Epithelial cell of proximal tubule (primary cell): Measurements from ENCODE around the gene SCNN1B. TPM values are rescaled to one million over a fixed set of nuclear protein-coding genes. Genes with fewer than 3 reads are reported as not detected.
"Not testable (repeated sequence)": the region's sequence is repeated elsewhere in the genome, so short reads cannot be mapped to it uniquely, and the experiment has no call there.

ENCODE experiments used
- DNase-seq: peaks from one replicate; pipeline ENCODE4 v3.0.0-alpha.2; 2011; ENCODE audit warnings: low read depth
- H3K4me3 ChIP-seq: 2 replicates; pipeline ENCODE4 v1.5.1; 2011; ENCODE audit warnings: low read depth, mild to moderate bottlenecking, low read length
- CTCF ChIP-seq: conservative IDR thresholded peaks from 2 replicates; pipeline ENCODE4 v1.5.1; 2012; ENCODE audit warnings: low read depth, mild to moderate bottlenecking, low read length
- total RNA-seq: library from RNA; depleted of rRNA; stranded (reverse); fragments of >200 nt; gene quantifications from 2 replicates; pipeline ENCODE4 v1.2.3, GENCODE V29; 2015

SCNN1B gene
- total RNA-seq, 1 donor from 2014 or later = 0.17 TPM

GRCh38 chr16:23362460-23363317 is 60.6 kb downstream of the SCNN1B start:
- DNase-seq = no peak
- H3K4me3 ChIP-seq = no peak overlapping the region
- TF ChIP-seq CTCF = no peak

DNA sequence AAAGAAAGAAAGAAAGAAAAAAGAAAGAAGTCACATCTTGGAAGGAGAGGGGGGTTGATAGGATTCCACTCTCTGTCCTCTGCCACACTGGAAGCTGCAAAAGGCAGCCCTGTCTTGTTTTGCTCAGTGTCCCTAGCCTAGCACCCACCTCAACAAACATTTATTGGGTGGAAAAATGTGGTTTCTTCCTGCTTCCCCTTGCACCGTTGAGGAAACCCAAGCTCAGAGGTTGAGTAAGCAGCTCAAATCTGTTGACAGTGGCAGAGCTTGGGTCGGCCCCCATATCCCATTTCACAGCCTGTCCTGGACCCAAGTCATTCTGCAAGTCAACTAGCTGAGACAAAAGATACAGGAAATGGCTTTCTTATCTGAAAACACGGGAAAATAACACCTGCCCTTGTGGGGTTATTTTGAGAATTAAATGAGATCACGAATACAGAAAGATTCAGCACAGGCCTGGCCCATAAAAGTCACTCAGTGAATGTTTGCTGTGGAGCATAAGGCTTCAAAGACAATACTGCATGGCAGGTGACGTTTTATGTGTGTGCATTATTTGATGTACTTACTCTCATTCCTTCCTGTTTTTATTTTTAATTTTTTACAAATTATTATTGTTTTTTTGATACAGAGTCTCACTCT is 63.6 kb downstream of the SCNN1B start:
- no peak for DNase-seq
- no peak for TF ChIP-seq CTCF
- H3K4me3 ChIP-seq = no peak overlapping the region

DNA sequence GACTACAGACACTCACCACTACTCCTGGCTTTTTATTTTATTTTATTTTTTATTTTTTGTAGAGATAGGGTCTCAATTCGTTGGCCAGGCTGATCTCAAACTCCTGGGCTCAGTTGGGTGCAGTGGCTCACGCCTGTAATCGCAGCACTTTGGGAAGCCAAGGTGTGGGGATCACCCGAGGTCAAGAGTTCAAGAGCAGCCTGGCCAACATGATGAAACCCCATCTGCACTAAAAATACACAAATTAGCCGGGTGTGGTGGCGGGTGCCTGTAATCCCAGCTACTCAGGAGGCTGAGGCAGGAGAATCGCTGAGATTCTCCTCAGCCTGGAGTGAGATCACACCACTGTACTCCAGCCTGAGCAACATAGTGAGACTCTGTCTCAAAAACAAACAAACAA is 64.2 kb downstream of the SCNN1B start:
- not testable (repeated sequence) for DNase-seq, H3K4me3 ChIP-seq

GRCh38 chr16:23367564-23367963 is 65.5 kb downstream of the SCNN1B start:
- DNase-seq = no peak
- no peak for TF ChIP-seq CTCF

DNA sequence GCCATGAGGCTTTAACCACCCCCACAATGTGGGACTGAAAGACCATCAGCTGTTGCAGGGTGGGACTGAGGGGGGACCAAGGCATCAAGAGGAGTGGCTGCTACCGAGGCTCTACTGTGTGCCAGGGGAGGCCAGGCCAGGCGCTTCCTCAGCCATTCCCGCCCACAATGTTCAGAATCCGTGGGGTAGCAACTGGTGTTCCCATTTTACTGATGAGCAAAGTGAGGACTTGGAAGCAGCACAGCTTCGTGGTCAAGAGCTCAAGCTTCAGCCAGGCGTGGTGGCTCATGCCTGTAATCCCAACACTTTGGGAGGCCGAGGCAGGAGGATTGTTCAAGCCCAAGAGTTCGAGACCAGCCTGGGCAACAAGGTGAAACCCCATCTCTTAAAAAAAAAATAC is 65.9 kb downstream of the SCNN1B start:
- TF ChIP-seq CTCF = no peak
- DNase-seq = no peak
- no peak overlapping the region for H3K4me3 ChIP-seq

More at GRCh38 chr16:23367564-23367963, 65.5 kb downstream of the SCNN1B start:
- no peak overlapping the region for H3K4me3 ChIP-seq

- no peak for TF ChIP-seq CTCF
- H3K4me3 ChIP-seq = no peak overlapping the region
Measured at GRCh38 chr16:23368469-23368868, 66.4 kb downstream of the SCNN1B start.

GRCh38 chr16:23369416-23369815 is 67.3 kb downstream of the SCNN1B start:
- DNase-seq = no peak
- TF ChIP-seq CTCF = no peak
- no peak overlapping the region for H3K4me3 ChIP-seq

More at GRCh38 chr16:23368469-23368868, 66.4 kb downstream of the SCNN1B start:
- DNase-seq = peak; percentile 6
